Inflammatory macrophage (primary cell): ENCODE data around the gene MMRN1.

Source experiments
- DNase-seq, 2 donors: peaks; one replicate each; pipeline ENCODE4 v3.0.0-alpha.2; 2020 to 2022

MMRN1 gene

DNA sequence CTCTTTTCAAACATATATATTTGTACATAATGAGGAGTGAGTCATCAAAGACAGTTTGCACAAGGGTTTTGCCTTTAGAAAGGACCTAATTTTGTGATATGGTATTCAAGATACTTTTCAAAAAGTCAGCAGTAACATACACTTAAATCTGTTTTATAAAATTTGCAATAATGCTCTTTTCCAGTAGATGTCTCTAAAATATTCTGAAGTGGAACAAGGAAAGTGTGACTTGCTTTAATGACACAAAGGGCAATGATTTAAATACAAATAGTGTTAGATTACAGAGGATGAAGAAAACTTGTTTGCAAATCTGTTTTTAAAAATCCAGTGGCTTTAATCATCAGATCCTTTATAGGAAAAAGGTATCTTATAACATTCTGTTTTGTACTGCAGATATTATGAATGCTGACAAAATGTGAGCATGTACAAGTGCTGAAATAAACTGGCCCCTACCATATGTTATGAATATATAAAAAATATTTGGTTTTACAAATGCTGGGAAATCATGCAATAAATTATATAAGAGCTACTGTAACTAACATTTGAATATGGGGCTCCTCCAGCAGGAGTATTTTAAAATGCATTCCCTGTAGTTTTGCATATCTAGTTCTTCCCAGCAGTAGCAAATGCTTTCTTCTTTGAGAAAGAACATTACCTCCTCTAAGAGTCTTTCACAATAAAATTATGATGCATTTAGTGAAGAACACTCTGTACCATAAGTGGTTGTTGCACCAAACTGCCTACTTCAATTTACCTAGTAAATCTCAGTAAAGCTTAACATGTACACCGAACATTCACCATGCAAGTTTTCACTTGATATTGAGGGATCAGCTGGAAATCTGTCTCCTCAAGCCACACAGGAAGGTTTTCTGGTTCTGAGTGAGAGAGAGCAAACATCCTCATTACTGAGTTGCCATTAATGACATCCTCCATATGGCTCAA lies 20.2 kb downstream of the MMRN1 start:
- DNase-seq: no peak

DNA sequence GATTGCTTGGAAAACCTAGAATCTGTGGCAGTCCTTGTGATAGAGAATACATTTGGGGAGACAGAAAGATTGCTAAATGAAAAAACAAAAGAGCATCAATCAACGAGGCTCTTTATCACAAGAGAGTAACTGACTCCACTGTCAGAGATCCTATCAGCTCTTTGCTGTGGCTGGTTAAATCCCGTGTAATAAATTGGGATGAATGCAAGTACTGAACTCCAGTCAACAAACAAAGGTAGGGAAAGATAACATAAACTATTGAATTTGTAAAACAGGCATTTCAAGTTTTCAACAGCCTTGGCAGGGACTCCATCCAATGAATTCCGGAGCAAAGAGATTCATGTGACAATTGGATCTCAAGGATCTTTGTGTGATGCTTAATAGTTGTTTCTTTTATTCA lies 21.3 kb downstream of the MMRN1 start:
- DNase-seq: no peak

DNA sequence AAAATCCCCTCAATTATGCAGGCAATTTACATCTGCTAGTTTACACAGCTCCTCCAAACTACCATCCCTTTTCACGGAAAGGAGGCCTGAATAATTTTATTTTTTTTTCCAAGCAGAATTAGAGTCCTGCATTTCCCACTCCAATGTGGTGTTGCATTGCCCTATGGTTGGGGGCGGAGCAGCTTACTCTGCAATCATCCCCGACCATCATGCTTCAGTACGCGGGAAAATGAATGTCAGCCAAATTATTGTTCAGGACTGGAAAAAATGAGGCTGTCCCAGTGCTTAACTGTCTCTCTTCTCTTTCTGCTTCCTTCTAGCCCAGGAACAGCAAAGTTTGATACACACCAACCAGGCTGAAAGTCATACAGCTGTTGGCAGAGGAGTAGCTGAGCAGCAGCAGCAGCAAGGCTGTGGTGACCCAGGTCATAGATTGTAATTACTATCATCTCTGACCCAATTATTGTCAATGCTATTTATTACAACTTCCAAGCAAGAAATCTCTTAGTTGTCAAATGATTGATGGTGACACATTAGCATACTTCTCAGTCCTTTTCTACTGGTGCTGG lies 28.3 kb downstream of the MMRN1 start:
- no peak for DNase-seq

DNA sequence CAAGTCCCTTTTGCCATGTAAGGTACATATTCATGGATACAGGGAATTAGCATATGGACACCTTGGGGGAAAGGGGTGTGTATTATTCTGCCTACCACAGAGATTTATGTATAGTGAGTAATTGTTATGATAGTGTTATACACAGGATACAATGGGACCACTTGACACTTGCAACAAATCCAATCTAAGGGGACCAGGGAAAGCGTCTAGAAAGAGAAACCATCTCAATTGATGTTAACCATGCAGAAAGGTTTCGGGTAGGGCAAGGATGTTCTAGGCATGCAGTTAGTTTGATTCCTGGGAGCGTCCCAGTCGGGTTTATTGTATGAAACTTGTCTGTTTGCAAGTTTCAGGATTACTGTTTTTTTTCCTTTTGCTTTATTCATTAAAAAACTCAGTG lies 34.2 kb downstream of the MMRN1 start:
- DNase-seq: no peak

DNA sequence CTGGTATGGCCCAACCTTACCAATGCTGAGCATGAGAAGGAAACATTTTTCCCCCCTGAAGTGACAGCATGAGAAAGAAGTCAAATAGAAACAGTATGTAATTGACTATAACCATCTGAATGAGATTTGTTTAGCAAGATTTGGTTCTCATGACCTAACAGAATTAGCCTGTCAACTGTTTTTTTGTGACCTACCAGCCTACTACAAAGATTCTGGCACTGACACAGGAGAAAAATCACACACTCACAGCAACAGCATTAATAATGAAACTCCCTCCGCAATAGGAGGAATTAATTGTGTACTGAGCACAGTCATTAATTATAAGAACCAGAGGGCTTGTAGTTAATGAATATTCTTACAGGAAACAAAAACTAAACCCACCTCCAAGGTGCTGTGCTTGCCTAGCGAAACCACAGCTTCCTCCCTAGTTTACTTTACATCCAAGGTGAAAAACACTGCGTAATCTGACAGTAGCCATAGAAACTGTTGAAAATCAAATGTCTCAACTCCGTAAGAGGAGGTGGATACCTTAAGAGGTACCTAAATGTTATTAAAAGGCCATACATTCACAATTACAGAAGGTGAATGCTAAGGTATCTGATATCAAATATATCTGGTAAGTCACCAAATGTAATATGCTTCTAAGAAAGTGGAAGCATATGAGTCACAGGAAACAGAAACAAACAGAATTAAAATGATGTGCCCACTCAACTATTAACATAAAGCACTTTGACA lies 34.9 kb downstream of the MMRN1 start:
- DNase-seq: no peak

DNA sequence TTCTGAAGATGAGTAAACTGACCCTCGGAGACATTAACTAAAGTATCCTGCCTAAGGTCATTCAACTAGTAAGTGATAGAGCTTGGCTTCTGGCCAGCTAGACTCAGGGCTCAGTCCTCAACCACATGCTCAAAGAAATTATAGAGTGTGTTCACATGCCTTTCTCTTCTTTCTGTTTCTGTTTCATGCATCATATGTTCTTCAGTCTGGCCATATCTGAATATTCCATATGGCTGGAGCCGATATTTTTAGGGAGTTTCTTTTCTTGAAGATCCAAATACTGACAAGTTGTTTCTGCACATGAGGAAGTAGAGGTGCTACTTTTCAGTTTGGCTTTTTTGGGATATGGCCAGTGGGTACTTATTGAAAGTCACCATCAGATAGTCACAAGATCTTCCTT lies 44.9 kb downstream of the MMRN1 start:
- DNase-seq: no peak

DNA sequence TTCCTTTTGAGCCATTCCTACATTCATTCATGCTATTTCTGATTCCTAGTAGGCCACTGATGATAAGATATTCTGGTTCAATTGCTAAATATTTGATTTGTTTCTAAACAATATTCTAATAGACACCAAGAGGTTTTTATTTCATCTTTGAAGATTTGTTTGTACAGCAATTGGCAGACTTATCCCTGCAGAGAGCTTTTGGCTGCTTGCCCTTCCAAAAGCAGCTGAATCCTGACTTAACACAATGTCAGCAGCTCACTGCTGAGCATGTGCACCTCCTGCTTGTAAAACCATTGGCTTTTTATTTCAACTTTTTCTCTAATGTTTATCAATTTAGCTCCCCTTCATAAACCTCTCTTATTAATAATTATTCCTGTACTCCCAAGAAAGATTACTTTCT lies 45.3 kb downstream of the MMRN1 start:
- DNase-seq: no peak

DNA sequence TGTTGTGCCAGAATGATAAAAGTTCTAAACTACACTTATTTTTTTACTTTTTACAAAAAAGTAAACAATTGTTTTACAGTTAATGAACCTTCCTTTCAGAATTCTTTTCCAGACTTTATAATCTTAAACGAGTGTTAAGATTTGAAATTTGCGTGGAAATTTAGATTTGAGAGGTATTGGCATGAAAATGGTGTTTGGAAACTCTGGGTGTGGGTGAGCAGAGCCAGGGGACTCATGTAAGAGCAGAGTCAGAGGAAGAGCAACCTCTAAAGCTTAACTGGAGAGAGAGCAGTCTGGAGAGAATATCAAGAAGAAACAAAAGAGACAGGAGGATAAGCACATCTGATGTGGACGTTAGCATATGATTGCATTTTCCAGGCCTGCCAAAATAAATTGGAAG lies 48.2 kb downstream of the MMRN1 start:
- no peak for DNase-seq

DNA sequence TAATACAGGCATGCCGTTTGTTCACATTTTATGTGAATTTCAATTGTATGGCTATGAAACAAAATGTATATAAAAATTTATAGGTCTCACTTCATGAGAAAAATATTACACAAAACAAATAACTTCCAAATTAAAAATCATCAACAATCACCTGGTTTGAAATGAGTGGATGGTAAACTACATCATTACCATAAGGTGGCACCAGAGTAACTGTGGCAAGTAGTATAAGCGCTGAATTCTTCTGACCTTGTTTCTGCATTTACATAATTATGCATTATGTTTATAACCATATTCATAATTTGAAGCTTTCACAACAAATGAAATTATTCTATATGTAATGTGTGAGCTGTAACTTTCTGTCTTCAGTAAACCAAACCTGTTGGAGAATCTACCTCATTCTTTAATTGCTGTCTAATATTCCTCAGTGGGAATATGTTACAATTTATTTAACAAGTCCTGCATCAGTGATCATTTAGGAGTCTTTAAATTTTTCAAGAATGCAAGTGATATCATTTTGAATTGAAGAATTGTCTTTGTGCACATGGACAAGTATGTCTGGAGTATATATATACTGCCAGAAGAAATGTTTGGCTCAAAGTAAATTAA lies 55.2 kb downstream of the MMRN1 start:
- no peak for DNase-seq

DNA sequence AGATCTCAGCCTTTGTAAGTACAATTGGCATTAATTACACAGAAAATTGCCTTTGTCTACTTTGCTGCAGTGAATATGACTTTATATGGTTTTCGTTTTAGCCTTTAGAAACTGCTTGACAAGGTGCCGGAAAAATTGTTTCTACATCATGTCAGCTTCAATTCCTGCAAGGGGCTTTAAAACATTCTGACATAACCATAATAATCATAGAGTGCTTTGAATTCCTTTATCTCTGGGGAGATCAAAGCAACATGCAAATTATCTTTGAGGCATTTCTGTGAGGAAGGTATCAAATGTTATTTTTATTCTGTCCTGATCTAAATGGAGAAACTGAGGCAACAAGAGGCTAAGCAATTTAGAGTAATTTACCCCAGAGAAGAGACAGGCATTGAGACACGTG lies 57.8 kb downstream of the MMRN1 start:
- DNase-seq: no peak

DNA sequence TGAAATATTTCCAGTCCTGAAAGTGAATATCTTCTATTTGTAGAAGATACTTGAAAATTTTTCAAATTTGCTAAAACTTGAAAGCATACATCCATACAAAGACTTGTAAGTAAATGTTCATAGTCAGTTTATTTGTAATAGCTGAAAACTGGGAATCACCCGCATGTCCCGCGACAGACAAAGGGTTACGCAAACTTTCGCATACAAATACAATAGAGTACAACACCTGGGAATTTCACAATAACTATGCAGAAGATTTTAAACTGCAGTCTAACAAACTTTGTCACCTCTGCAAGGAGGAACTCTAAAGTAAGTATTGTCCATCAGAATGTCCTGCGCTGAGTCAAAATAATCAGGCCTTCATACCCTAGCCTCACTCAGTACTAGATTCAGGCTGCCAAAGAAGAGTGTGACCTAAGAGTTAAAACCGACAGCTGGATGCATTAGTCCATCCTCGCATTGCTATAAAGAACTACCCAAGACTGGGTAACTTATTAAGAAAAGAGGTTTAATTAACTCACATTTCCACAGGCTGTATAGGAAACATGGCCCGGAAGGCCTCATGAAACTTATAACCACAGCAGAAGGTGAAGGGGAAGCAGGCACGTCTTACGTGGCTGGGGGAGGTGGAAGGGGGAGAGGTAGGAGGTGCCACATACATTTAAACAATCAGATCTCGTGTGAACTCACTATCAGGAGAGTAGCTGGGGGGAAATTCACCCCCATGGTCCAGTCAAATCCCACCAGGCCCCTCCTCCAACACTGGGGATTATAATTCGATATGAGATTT lies 60.4 kb downstream of the MMRN1 start:
- DNase-seq: no peak

DNA sequence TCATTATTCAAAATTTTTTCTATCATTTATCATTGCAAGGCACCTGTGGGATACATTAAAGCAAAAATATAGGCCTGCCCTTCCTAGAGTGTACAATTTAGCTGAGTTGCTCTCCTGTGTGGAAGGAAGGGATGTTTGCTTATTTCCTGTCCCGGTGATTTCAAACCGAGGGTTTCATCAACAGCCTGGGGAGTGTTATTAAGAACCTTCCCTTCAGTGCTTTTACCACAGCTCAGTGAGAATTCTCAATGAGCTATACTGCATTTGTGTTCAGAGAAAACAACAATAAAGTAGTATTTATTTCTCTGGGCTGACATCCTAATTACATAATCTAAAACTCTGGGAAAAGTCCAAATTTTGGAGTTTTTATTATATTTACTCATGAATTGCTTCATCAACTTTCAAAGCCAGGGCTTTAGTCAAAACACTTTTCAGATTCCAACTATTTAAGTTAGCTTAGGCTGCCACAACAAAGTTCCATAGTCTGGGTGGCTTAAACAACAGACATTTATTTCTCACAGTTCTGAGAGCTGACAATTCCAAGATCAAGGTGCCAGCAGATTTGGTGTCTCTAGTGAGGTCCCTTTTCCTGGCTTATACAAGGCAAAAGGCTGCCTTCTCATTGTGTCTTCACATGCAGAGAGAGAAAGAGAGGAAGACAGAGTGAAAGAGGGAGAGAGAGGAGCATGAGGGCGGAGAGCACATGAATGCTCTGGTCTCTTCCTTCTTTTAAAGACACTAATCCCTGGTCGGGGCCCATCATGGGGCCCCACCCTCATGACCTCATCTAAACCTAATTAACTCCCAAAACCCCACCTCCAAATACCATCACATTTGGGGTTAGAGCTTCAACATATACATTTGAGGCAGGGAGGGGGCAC lies 62.6 kb downstream of the MMRN1 start:
- no peak for DNase-seq

DNA sequence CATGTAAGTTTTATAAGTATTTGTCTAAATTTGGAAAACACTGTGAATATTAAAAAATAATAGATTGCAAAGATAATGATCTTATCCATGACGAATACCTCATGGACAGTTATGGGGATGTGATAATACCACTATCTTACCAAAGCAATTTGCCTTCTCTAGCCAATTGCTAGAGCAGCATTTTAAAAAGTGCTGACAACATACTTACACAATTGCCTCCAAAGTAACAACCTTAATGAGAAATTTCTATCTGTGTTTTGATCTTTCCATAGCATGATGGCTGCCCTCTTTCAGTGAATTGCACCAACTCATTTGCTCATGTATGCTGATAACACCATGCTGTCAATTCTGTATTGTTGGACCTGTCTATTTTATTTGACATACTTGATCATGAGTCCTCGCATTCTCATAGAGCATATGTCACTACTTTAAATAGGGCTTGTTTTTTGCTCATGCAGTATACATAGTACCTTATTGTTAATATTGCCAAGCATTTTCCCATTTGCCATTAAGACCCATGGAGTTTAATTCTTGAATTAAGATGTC lies 87.2 kb downstream of the MMRN1 start:
- no peak for DNase-seq

DNA sequence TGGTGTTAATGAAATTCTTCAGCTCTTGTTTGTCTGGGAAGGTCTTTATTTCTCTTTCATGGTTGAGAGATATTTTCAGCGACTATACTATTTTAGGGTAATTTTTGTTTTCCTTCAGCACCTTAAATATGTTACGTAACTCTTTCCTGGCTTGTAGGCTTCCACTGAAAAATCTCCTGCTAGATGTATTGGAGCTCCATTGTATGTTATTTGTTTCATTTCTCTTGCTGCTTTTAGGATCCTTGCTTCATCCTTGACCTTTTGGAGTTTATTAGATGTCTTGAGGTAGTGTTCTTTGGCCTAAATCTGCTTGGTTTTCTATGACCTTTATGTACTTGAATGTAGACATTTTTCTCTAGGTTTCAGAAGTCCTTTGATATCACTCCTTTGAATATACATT lies 93.6 kb downstream of the MMRN1 start:
- no peak for DNase-seq

DNA sequence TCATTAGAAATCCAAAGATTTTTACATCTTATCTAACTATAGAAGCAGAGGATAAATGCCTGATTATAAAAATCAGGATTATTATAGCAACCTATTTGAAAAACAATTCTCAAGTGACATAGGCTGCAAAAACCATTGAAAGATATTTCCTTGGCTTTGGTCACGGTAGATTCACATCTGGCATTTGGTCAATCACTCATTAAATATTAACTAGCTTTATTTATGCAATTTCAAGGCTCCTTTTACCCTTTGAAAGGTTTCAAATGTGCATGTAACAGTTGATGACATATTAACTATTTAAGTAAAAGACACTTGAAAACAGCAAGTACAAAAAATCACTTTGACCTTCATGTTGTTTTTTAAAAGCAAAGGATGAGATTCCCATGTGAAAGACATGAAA lies 98.1 kb downstream of the MMRN1 start:
- DNase-seq: no peak

DNA sequence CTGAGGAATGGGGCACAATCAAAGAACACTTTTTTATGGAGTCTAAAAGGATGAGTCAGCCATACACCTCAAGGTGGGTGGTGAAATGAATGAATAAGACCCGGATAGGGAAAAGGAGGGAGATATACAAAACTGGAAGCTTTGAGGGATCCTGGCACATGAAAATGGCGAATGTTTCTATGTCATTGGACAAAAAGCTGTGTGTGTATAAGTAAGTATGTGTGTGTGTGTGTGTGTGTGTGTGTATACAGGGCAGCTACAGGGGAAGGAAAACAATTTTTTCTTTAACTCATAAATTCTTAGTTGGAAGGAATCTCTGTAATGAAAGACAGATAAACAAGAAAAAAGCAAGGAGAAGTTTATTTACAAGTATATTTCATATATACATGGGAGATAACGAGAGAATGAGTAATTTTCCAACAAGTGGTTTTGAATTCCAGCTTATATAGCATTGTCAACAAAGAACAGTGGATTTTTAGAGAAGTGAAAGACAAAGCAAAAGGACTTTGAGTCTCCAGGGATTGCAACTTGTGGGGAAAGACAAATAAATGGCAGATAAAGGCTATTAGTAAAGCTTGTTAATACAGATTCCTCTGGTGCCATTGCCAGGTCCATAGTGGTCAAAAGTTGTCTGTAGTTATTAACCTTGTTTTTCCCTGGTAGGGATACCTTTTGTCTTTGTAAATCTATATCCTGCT lies 99.7 kb downstream of the MMRN1 start:
- DNase-seq: no peak

DNA sequence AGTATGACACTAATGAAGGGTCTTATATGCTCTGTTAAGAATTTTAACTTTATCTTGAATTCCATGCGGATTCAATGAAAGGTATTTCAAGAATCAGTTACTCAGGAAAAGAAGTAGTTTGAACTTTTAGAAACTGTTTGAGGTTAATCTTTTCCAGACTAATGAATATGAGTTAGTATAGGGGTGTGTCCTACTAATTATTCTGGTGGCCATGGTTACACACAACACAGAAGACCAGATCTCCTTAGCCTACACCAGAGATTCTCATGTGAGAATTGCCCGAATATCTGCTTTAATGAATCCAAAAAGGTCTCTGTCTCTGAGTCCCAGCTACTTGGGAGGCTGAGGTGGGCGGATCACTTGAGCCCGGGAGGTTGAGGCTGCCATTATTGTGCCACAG lies 100.4 kb downstream of the MMRN1 start:
- DNase-seq: no peak

DNA sequence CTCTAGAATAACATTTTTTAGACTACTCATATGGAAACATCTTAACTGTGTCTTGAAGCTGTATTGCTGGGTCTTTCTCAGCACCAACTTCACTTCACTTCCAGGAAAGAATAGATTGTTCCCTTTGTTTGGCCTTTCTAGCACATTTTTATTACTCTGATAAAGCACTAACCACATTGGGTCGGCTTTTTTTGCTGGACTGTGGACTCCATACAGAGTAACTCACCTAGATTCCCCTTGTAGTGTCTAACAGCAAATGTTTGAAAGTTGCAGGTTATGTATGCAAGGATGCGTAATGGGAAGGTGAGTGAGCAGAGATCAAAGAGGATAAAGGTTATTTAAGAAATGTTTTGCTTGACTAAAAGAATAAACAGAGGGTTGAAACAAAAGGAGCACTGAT lies 101.2 kb downstream of the MMRN1 start:
- no peak for DNase-seq

DNA sequence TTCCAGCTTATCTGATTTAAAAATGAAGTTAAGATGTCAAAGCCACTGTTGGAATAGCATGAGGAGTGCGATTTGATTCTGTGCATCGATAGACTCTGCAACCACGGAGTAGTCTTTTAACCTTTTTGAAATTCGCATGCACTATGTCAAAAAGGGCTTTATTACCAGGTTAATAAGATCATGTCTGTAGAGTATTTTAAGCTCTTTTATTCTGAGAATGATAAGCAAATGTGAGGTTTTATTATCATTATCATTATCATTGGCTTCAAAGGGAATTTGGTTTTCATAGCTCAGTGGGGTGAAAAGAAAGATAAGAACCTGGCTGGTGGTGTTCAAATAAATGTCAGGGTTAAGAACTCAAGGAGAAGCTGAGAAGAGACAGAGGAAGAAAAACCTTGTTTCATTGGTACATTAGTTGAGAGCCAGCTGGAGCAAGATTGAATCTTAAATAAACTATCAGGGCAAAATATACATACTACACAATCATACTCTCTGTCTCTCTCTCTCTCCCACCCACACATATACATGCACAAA lies 102.6 kb downstream of the MMRN1 start:
- no peak for DNase-seq

DNA sequence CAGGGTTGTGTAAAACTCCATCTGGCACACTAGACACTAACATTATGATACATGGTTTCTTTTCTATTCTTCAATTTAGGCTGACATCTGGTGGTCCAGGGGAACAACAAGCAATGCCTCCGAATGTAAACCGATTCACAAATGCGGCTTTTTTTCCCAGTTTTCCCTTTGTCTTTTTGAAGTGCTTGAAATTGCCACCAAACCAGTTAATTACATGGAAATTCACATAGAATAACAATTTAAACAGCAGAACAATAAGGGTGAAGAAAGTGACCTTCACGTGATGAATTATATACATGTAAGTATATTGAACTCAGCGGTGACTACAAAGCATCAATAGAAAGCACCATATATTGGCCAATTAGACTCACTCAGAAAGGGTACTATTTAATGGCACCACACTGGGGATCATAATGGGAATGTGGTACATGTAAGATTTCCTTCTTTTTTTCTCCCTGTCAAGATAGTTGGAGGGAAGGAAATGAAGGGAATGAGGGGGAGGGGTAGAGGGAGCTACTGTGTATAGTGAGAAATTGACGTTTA lies 103.9 kb downstream of the MMRN1 start:
- DNase-seq: no peak
